ENCODE results near the gene PARD3B. TPM values are rescaled to one million over a fixed set of nuclear protein-coding genes. Genes with fewer than 3 reads are reported as not detected.

PARD3B gene
- total and polyA plus RNA-seq, 12 donors, result 0.46 to 12.4 (median 8.3) TPM

GRCh38 chr2:204570421-204570820 is 25.1 kb downstream of the PARD3B start:
- Histone ChIP-seq H3K4me3 (no peak overlapping the region), H3K9me3 (no peaks in the 10 kb centered on the region), H3K27ac (no peak overlapping the region), H3K4me1 (peaks cover 0 to 8% (median 0%) of the 10 kb centered on the region in 9 donors), H3K36me3 (no peaks in the 10 kb centered on the region), H3K27me3 (no peaks in the 10 kb centered on the region)
- no peak for TF ChIP-seq CTCF (IDR thresholded peaks at IDR 0.05)
- DNase-seq (no peak), ATAC-seq (no peak)
- intact Hi-C loops (cut with DNase I), result no loop called here
- 93 to 98% methylated on average over 1 of the region's 1 CpG for WGBS, 2 donors

GRCh38 chr2:204571041-204571440 is 25.8 kb downstream of the PARD3B start:
- TF ChIP-seq CTCF (IDR thresholded peaks at IDR 0.05), result no peak
- WGBS, 2 donors, result 72 to 73% methylated on average over 2 of the region's 2 CpGs
- no peak overlapping the region for H3K4me3 ChIP-seq
- H3K27ac ChIP-seq, result no peak overlapping the region
- no peaks in the 10 kb centered on the region for H3K9me3 ChIP-seq
- intact Hi-C loops (cut with DNase I), result no loop called here
- DNase-seq (no peak), ATAC-seq (no peak)
- H3K4me1 ChIP-seq, result peaks cover 0 to 8% (median 0%) of the 10 kb centered on the region in 9 donors
- no peaks in the 10 kb centered on the region for H3K27me3 ChIP-seq
- no peaks in the 10 kb centered on the region for H3K36me3 ChIP-seq

- Histone ChIP-seq H3K36me3 (no peaks in the 10 kb centered on the region), H3K4me3 (no peak overlapping the region), H3K4me1 (peaks cover 0 to 8% (median 0%) of the 10 kb centered on the region in 9 donors), H3K27ac (no peak overlapping the region), H3K9me3 (no peaks in the 10 kb centered on the region), H3K27me3 (no peaks in the 10 kb centered on the region)
- DNase-seq (no peak), ATAC-seq (no peak)
- intact Hi-C loops (cut with DNase I), result no loop called here
- no peak for TF ChIP-seq CTCF (IDR thresholded peaks at IDR 0.05)
- 89 to 94% methylated on average over 2 of the region's 2 CpGs for WGBS, 2 donors
These were observed 26.6 kb downstream of the PARD3B start for GRCh38 chr2:204571911-204572310.

- DNase-seq (no peak), ATAC-seq (no peak)
- intact Hi-C loops (cut with DNase I), result no loop called here
- 96 to 98% methylated on average over 2 of the region's 2 CpGs for WGBS, 2 donors
- H3K4me3 ChIP-seq, result no peak overlapping the region
- no peaks in the 10 kb centered on the region for H3K9me3 ChIP-seq
- TF ChIP-seq CTCF (IDR thresholded peaks at IDR 0.05), result no peak
- no peak overlapping the region for H3K27ac ChIP-seq
- H3K27me3 ChIP-seq, result no peaks in the 10 kb centered on the region
- H3K4me1 ChIP-seq, result peaks cover 0 to 8% (median 0%) of the 10 kb centered on the region in 9 donors
- no peaks in the 10 kb centered on the region for H3K36me3 ChIP-seq
These were observed 27.9 kb downstream of the PARD3B start for GRCh38 chr2:204573221-204573620.

All from heart right ventricle (tissue), 16 donors.